IMR-90 (cell line): ENCODE results near the gene DLGAP3. TPM values are rescaled to one million over a fixed set of nuclear protein-coding genes. Genes with fewer than 3 reads are reported as not detected.

Experiments used
- ATAC-seq: fragments of 200-7000 bp; cut with Tn5 transposase; 2 replicates; pipeline ENCODE4 v1.9.1; 2020; ENCODE audit warnings: low read depth, mild to moderate bottlenecking, moderate library complexity
- BruUV-seq: library from RNA; stranded (reverse); fragments of 400-500 nt; replicated peaks from 2 replicates; lab custom pipeline; 2021; lab: Mats Ljungman, UMichigan
- CTCF ChIA-PET: fragments of 300-600 bp; formaldehyde crosslinking; extraction: SDS; loops from one replicate; lab custom pipeline; 2021; ENCODE audit warnings: antibody characterized with exemption; lab: Yijun Ruan, JAX
- POLR2A ChIA-PET: fragments of 300-600 bp; sonication (Branson Sonifier 250); formaldehyde crosslinking; loops from one replicate; lab custom pipeline; 2022; ENCODE audit warnings: antibody characterized with exemption; ENCODE audit not compliant: unreplicated experiment; lab: Charles Lee
- DNase-seq: peaks from one replicate; pipeline ENCODE4 v3.0.0; 2013
- H2AFZ ChIP-seq: replicated peaks from 2 replicates; pipeline ENCODE3; 2013; ENCODE audit warnings: low read length, mild to moderate bottlenecking; ENCODE audit not compliant: poor library complexity
- H2AK5ac ChIP-seq: 2 replicates; pipeline ENCODE4 v1.6.1; 2013; ENCODE audit warnings: low read depth, low read length, inconsistent platforms
- H2AK9ac ChIP-seq: replicated peaks from 2 replicates; pipeline ENCODE3; 2013; ENCODE audit warnings: mild to moderate bottlenecking, low read depth, low read length, moderate library complexity; ENCODE audit not compliant: poor library complexity
- H2BK120ac ChIP-seq: 2 replicates; pipeline ENCODE4 v1.6.1; 2013; ENCODE audit warnings: low read depth, low read length, inconsistent platforms
- H2BK15ac ChIP-seq: 3 replicates; pipeline ENCODE4 v1.6.1; 2013; ENCODE audit warnings: low read depth, low read length, inconsistent platforms
- H2BK20ac ChIP-seq: 2 replicates; pipeline ENCODE4 v1.6.1; 2013; ENCODE audit warnings: low read depth, mild to moderate bottlenecking, inconsistent platforms, low read length, moderate library complexity
- H2BK5ac ChIP-seq: 2 replicates; pipeline ENCODE4 v1.6.1; 2013; ENCODE audit warnings: mild to moderate bottlenecking, low read depth, low read length, inconsistent platforms; ENCODE audit not compliant: poor library complexity, severe bottlenecking
- H3K14ac ChIP-seq: replicated peaks from 2 replicates; pipeline ENCODE4 v1.6.1; 2013; ENCODE audit warnings: low read depth, low read length, inconsistent platforms
- H3K18ac ChIP-seq: 2 replicates; pipeline ENCODE4 v1.6.1; 2013; ENCODE audit warnings: low read depth, low read length, control low read depth
- H3K23ac ChIP-seq: 2 replicates; pipeline ENCODE4 v1.6.1; 2013; ENCODE audit warnings: low read depth, low read length, inconsistent platforms
- H3K27ac ChIP-seq: 2 replicates; pipeline ENCODE4 v1.5.1; 2013; ENCODE audit warnings: mild to moderate bottlenecking, control low read depth, low read length; ENCODE audit not compliant: insufficient read depth
- H3K27me3 ChIP-seq: 2 replicates; pipeline ENCODE4 v1.6.1; 2013; ENCODE audit warnings: low read length; ENCODE audit not compliant: control insufficient read depth, insufficient read depth
- H3K36me3 ChIP-seq: 2 replicates; pipeline ENCODE4 v1.6.1; 2013; ENCODE audit warnings: low read length, mixed read lengths; ENCODE audit not compliant: control insufficient read depth, insufficient read depth
- H3K4ac ChIP-seq: 2 replicates; pipeline ENCODE4 v1.6.1; 2013; ENCODE audit warnings: low read depth, low read length, inconsistent platforms
- H3K4me1 ChIP-seq: 2 replicates; pipeline ENCODE4 v1.6.1; 2013; ENCODE audit warnings: low read length, mixed read lengths; ENCODE audit not compliant: control insufficient read depth, insufficient read depth
- H3K4me2 ChIP-seq: 2 replicates; pipeline ENCODE4 v1.6.1; 2013; ENCODE audit warnings: low read depth, mild to moderate bottlenecking, control low read depth, low read length, moderate library complexity
- H3K4me3 ChIP-seq: 2 replicates; pipeline ENCODE4 v1.5.1; 2013; ENCODE audit warnings: low read depth, mild to moderate bottlenecking, control low read depth, low read length, moderate library complexity; ENCODE audit not compliant: insufficient read depth
- H3K56ac ChIP-seq: 2 replicates; pipeline ENCODE4 v1.6.1; 2013; ENCODE audit warnings: low read length, inconsistent platforms; ENCODE audit not compliant: insufficient read depth; ENCODE audit errors: extremely low read depth
- H3K79me1 ChIP-seq, 2 experiments: 2 replicates each; pipeline ENCODE4 v1.6.1; 2013; ENCODE audit warnings: low read length in 2 of 2, inconsistent platforms in 1 of 2, low read depth in 1 of 2
- H3K9ac ChIP-seq: 2 replicates; pipeline ENCODE4 v1.6.1; 2013; ENCODE audit warnings: low read depth, low read length, control low read depth
- H3K9me1 ChIP-seq: 2 replicates; pipeline ENCODE4 v1.6.1; 2013; ENCODE audit warnings: low read length, inconsistent platforms; ENCODE audit not compliant: insufficient read depth
- H3K9me3 ChIP-seq: 2 replicates; pipeline ENCODE4 v1.6.1; 2013; ENCODE audit warnings: low read length; ENCODE audit not compliant: control insufficient read depth, insufficient read depth
- H4K20me1 ChIP-seq: 2 replicates; pipeline ENCODE4 v1.6.1; 2013; ENCODE audit warnings: low read length, inconsistent platforms; ENCODE audit not compliant: insufficient read depth
- H4K5ac ChIP-seq: 2 replicates; pipeline ENCODE4 v1.6.1; 2013; ENCODE audit warnings: mild to moderate bottlenecking, low read depth, low read length, control low read depth
- H4K8ac ChIP-seq, 2 experiments: 2 replicates each; pipeline ENCODE4 v1.6.1; 2013; ENCODE audit warnings: low read depth in 2 of 2, low read length in 2 of 2, control low read depth in 1 of 2, inconsistent platforms in 1 of 2
- H4K91ac ChIP-seq: 2 replicates; pipeline ENCODE4 v1.6.1; 2013; ENCODE audit warnings: low read depth, low read length, inconsistent platforms; ENCODE audit not compliant: insufficient read depth
- BHLHE40 ChIP-seq: fragments of 150-350 bp; IDR thresholded peaks from 2 replicates; pipeline ENCODE4 v1.6.1; 2016; ENCODE audit warnings: mild to moderate bottlenecking, low read depth, low read length
- CEBPB ChIP-seq: IDR thresholded peaks from 2 replicates; pipeline ENCODE4 v1.6.1; 2012; ENCODE audit warnings: low read depth, low read length, improper control_type of control experiment
- CHD1 ChIP-seq: IDR thresholded peaks from 2 replicates; pipeline ENCODE4 v1.6.1; 2012; ENCODE audit warnings: low read depth, low read length, improper control_type of control experiment
- CTCF ChIP-seq: conservative IDR thresholded peaks from 2 replicates; pipeline ENCODE4 v1.5.1; 2012; ENCODE audit warnings: mild to moderate bottlenecking, low read depth, low read length, improper control_type of control experiment
- ELK1 ChIP-seq: fragments of 150-350 bp; IDR thresholded peaks from 2 replicates; pipeline ENCODE4 v1.6.1; 2016; ENCODE audit warnings: low read depth, mild to moderate bottlenecking, low read length, moderate library complexity, borderline replicate concordance
- FOS ChIP-seq: fragments of 150-350 bp; IDR thresholded peaks from 2 replicates; pipeline ENCODE4 v1.6.1; 2016; ENCODE audit warnings: low read depth, low read length
- MAFK ChIP-seq: IDR thresholded peaks from 2 replicates; pipeline ENCODE4 v1.6.1; 2012; ENCODE audit warnings: low read depth, low read length, improper control_type of control experiment
- MAZ ChIP-seq: IDR thresholded peaks from 2 replicates; pipeline ENCODE4 v1.6.1; 2012; ENCODE audit warnings: low read depth, mild to moderate bottlenecking, low read length, improper control_type of control experiment, moderate library complexity, borderline replicate concordance
- MXI1 ChIP-seq: IDR thresholded peaks from 2 replicates; pipeline ENCODE4 v1.6.1; 2012; ENCODE audit warnings: low read depth, mild to moderate bottlenecking, low read length, moderate library complexity, borderline replicate concordance
- NFE2L2 ChIP-seq: fragments of 150-350 bp; IDR thresholded peaks from 2 replicates; pipeline ENCODE4 v1.6.1; 2016; ENCODE audit warnings: low read depth, mild to moderate bottlenecking, low read length
- POLR2A ChIP-seq: IDR thresholded peaks from 2 replicates; pipeline ENCODE4 v1.6.1; 2012; ENCODE audit warnings: mild to moderate bottlenecking, low read depth, low read length
- RAD21 ChIP-seq: IDR thresholded peaks from 2 replicates; pipeline ENCODE4 v1.6.1; 2012; ENCODE audit warnings: low read length, improper control_type of control experiment
- RCOR1 ChIP-seq: IDR thresholded peaks from 2 replicates; pipeline ENCODE4 v1.6.1; 2012; ENCODE audit warnings: mild to moderate bottlenecking, low read length, improper control_type of control experiment; ENCODE audit not compliant: insufficient replicate concordance
- RFX5 ChIP-seq: IDR thresholded peaks from 2 replicates; pipeline ENCODE4 v1.8.0; 2012; ENCODE audit warnings: low read depth, mild to moderate bottlenecking, low read length, moderate library complexity
- SMC3 ChIP-seq: fragments of 150-350 bp; IDR thresholded peaks from 2 replicates; pipeline ENCODE4 v1.6.1; 2016; ENCODE audit warnings: low read depth, mild to moderate bottlenecking, antibody characterized with exemption, low read length, moderate library complexity
- USF2 ChIP-seq: fragments of 150-350 bp; IDR thresholded peaks from 2 replicates; pipeline ENCODE4 v1.6.1; 2017; ENCODE audit warnings: mild to moderate bottlenecking, antibody characterized with exemption, low read length, low read depth
- WGBS, 2 experiments: methylation state at CpG; one replicate each; pipeline versions ENCODE4 v1.1.5 to v1.1.7; 2013; ENCODE audit warnings: missing lambda C conversion rate in 2 of 2; ENCODE audit not compliant: insufficient read length in 1 of 2; ENCODE audit errors: extremely low coverage in 2 of 2; 5-methylcytosine and 5-hydroxymethylcytosine counted together
- dilution Hi-C: fragments of 300-500 bp; cut with HindIII; formaldehyde crosslinking; loops from one replicate; pipeline ENCODE4 v1.14.3; 2018; ENCODE audit warnings: low sequenced_read_pairs; ENCODE audit not compliant: unreplicated experiment
- in situ Hi-C: fragments of 300-500 bp; cut with MboI; formaldehyde crosslinking; loops from 3 replicates; pipeline ENCODE4 v1.14.3; 2019; ENCODE audit warnings: low sequenced_read_pairs, inconsistent platforms, mixed read lengths
- intact Hi-C: fragments of 100-400 bp; cut with micrococcal nuclease; formaldehyde crosslinking; loops from 2 replicates; pipeline ENCODE4 v1.10.0; 2022
- polyA plus RNA-seq, 3 experiments: library from polyadenylated mRNA; depleted of rRNA; stranded (reverse); fragments of >200 nt; gene quantifications; 2 replicates each; pipeline ENCODE4 v1.2.3, GENCODE V29; 2012; ENCODE audit warnings: low replicate concordance in 1 of 3
- total RNA-seq: library from RNA; depleted of rRNA; stranded (reverse); fragments of >200 nt; gene quantifications from 2 replicates; pipeline ENCODE4 v1.2.3, GENCODE V29; 2012

DLGAP3 gene
- total and polyA plus RNA-seq, 2 of the 4 experiments (the other 2 are of a cell fraction) = 0.02 TPM; not detected in 1

GRCh38 chr1:34898330-34898761 is 31.1 kb downstream of the DLGAP3 start:
- no peak overlapping the region for H2BK5ac ChIP-seq
- no peak for ATAC-seq
- H2BK120ac ChIP-seq = no peak overlapping the region
- no peaks in the 10 kb centered on the region for H3K79me1 ChIP-seq
- H4K91ac ChIP-seq = no peak overlapping the region
- in situ Hi-C loops (no loop called here), dilution Hi-C loops (no loop called here), intact Hi-C loops (loop anchor here (5.0 kb wide), 1 partner anchor 569 kb away; no protein-coding TSS in a partner anchor)
- H3K27me3 ChIP-seq = peaks cover 10% of the 10 kb centered on the region
- no peak overlapping the region for H3K23ac ChIP-seq
- H2BK20ac ChIP-seq = no peak overlapping the region
- no peak for DNase-seq
- no peak overlapping the region for H2AK5ac ChIP-seq
- H3K18ac ChIP-seq = no peak overlapping the region
- no peak for TF ChIP-seq RFX5
- TF ChIP-seq FOS = no peak
- TF ChIP-seq USF2 = no peak
- TF ChIP-seq CEBPB = no peak
- no peak for TF ChIP-seq POLR2A
- no peak for TF ChIP-seq MAFK
- TF ChIP-seq MXI1 = no peak
- TF ChIP-seq CHD1 = no peak
- no peak for TF ChIP-seq ELK1
- no peak for TF ChIP-seq NFE2L2
- no peak for TF ChIP-seq SMC3
- TF ChIP-seq MAZ = no peak
- TF ChIP-seq RAD21 = no peak
- TF ChIP-seq CTCF = no peak
- no peak for TF ChIP-seq BHLHE40
- no peak for TF ChIP-seq RCOR1
- H3K4ac ChIP-seq = no peak overlapping the region
- H3K9ac ChIP-seq = no peak overlapping the region
- H4K5ac ChIP-seq = no peak overlapping the region
- H3K14ac ChIP-seq = no peak overlapping the region
- H4K20me1 ChIP-seq = no peaks in the 10 kb centered on the region
- H3K9me3 ChIP-seq = no peaks in the 10 kb centered on the region
- no peaks in the 10 kb centered on the region for H3K4me1 ChIP-seq
- ChIA-PET POLR2A (no interaction called here), CTCF (no interaction called here)
- H3K4me2 ChIP-seq = no peak overlapping the region
- H2AFZ ChIP-seq = no peak overlapping the region
- no peaks in the 10 kb centered on the region for H3K9me1 ChIP-seq
- H3K56ac ChIP-seq = no peak overlapping the region
- H2AK9ac ChIP-seq = no peak overlapping the region
- H3K4me3 ChIP-seq = no peak overlapping the region
- no CpG with 5 or more reads among the region's 2 CpGs for WGBS, 2 experiments
- H2BK15ac ChIP-seq = no peak overlapping the region
- H3K36me3 ChIP-seq = no peaks in the 10 kb centered on the region
- no TSS peak for BruUV-seq
- H3K27ac ChIP-seq = no peak overlapping the region
- H4K8ac ChIP-seq = no peak overlapping the region
